WTC11 (cell line): ENCODE measurements around the gene ZC3H7B. TPM values are rescaled to one million over a fixed set of nuclear protein-coding genes. Genes with fewer than 3 reads are reported as not detected.

ENCODE experiments used
- ATAC-seq: fragments of 200-7000 bp; cut with Tn5 transposase; 2 replicates; pipeline ENCODE4 v1.10.0; 2021; ENCODE audit warnings: mild to moderate bottlenecking, moderate library complexity
- CTCF ChIA-PET: fragments of 300-600 bp; sonication (Branson Sonifier 250); formaldehyde crosslinking; loops from one replicate; lab custom pipeline; 2021; ENCODE audit warnings: antibody characterized with exemption; lab: Charles Lee
- POLR2A ChIA-PET: fragments of 350-600 bp; sonication (Branson Sonifier 250); formaldehyde crosslinking; loops from one replicate; lab custom pipeline; 2021; ENCODE audit warnings: antibody characterized with exemption; lab: Charles Lee
- DNase-seq: peaks from one replicate; pipeline ENCODE4 v3.0.0; 2021; ENCODE audit warnings: low spot score
- H3K27ac Mint-ChIP-seq: 2 replicates; pipeline ENCODE4 v1.8.0; 2021; ENCODE audit warnings: mixed read lengths
- H3K27me3 Mint-ChIP-seq: 2 replicates; pipeline ENCODE4 v1.8.0; 2021; ENCODE audit warnings: low read depth, mild to moderate bottlenecking, moderate library complexity, mixed read lengths
- H3K36me3 Mint-ChIP-seq: 2 replicates; pipeline ENCODE4 v1.8.0; 2021; ENCODE audit warnings: mixed read lengths
- H3K4me1 Mint-ChIP-seq: 2 replicates; pipeline ENCODE4 v1.8.0; 2022; ENCODE audit warnings: mixed read lengths
- H3K4me3 Mint-ChIP-seq: 2 replicates; pipeline ENCODE4 v1.8.0; 2021; ENCODE audit warnings: mild to moderate bottlenecking, moderate library complexity, mixed read lengths
- H3K9me3 Mint-ChIP-seq: 2 replicates; pipeline ENCODE4 v1.8.0; 2021; ENCODE audit warnings: mixed read lengths
- AFF4 ChIP-seq: sonication (generic); formaldehyde crosslinking; IDR thresholded peaks from 2 replicates; pipeline ENCODE4 v1.8.1; 2023; ENCODE audit warnings: mild to moderate bottlenecking, missing genetic modification reagents, borderline replicate concordance
- ATF3 ChIP-seq: sonication (generic); formaldehyde crosslinking; conservative IDR thresholded peaks from 2 replicates; pipeline ENCODE4 v1.8.1; 2022; ENCODE audit warnings: mild to moderate bottlenecking, missing genetic modification reagents
- ATF6 ChIP-seq: sonication (generic); formaldehyde crosslinking; IDR thresholded peaks from 2 replicates; pipeline ENCODE4 v1.8.1; 2023; ENCODE audit warnings: mild to moderate bottlenecking, missing genetic modification reagents
- CREB1 ChIP-seq: sonication (generic); formaldehyde crosslinking; IDR thresholded peaks from 2 replicates; pipeline ENCODE4 v1.8.0; 2023; ENCODE audit warnings: mild to moderate bottlenecking, missing genetic modification reagents
- E2F5 ChIP-seq: sonication (generic); formaldehyde crosslinking; IDR thresholded peaks from 2 replicates; pipeline ENCODE4 v1.8.1; 2022; ENCODE audit warnings: mild to moderate bottlenecking, moderate library complexity, missing genetic modification reagents
- ERG ChIP-seq: fragments of 250-450 bp; sonication (Bioruptor Pico); IDR thresholded peaks from 2 replicates; pipeline ENCODE4 v1.8.0; 2021; ENCODE audit warnings: mild to moderate bottlenecking
- FOXP1 ChIP-seq: sonication (generic); formaldehyde crosslinking; IDR thresholded peaks from 2 replicates; pipeline ENCODE4 v1.8.0; 2022; ENCODE audit warnings: missing genetic modification reagents, mild to moderate bottlenecking, moderate library complexity, borderline replicate concordance
- FOXP4 ChIP-seq: sonication (generic); formaldehyde crosslinking; IDR thresholded peaks from 2 replicates; pipeline ENCODE4 v1.8.0; 2022; ENCODE audit warnings: mild to moderate bottlenecking, missing genetic modification reagents
- GABPB1 ChIP-seq: sonication (generic); formaldehyde crosslinking; IDR thresholded peaks from 2 replicates; pipeline ENCODE4 v1.8.1; 2023; ENCODE audit warnings: mild to moderate bottlenecking, missing genetic modification reagents
- HMGA2 ChIP-seq: fragments of 250-450 bp; sonication (Bioruptor Pico); IDR thresholded peaks from 2 replicates; pipeline ENCODE4 v1.4.0; 2021; ENCODE audit warnings: mild to moderate bottlenecking, moderate library complexity
- IRF2 ChIP-seq: sonication (generic); formaldehyde crosslinking; IDR thresholded peaks from 2 replicates; pipeline ENCODE4 v1.8.0; 2022; ENCODE audit warnings: low read depth, missing genetic modification reagents, borderline replicate concordance
- MXD4 ChIP-seq: fragments of 250-450 bp; sonication (Bioruptor Pico); IDR thresholded peaks from 2 replicates; pipeline ENCODE4 v1.8.0; 2021; ENCODE audit warnings: mild to moderate bottlenecking, moderate library complexity, borderline replicate concordance
- NR1H2 ChIP-seq: sonication (generic); formaldehyde crosslinking; IDR thresholded peaks from 2 replicates; pipeline ENCODE4 v1.9.0; 2021; ENCODE audit warnings: mild to moderate bottlenecking, moderate library complexity, missing genetic modification reagents
- SMAD4 ChIP-seq: sonication (generic); formaldehyde crosslinking; IDR thresholded peaks from 2 replicates; pipeline ENCODE4 v1.8.0; 2022; ENCODE audit warnings: mild to moderate bottlenecking, missing genetic modification reagents
- ZBTB43 ChIP-seq: sonication (generic); formaldehyde crosslinking; IDR thresholded peaks from 2 replicates; pipeline ENCODE4 v1.8.1; 2023; ENCODE audit warnings: mild to moderate bottlenecking, missing genetic modification reagents
- ZNF121 ChIP-seq: sonication (generic); formaldehyde crosslinking; IDR thresholded peaks from 2 replicates; pipeline ENCODE4 v1.8.0; 2023; ENCODE audit warnings: missing genetic modification reagents
- ZNF317 ChIP-seq: sonication (generic); formaldehyde crosslinking; IDR thresholded peaks from 2 replicates; pipeline ENCODE4 v1.8.1; 2023; ENCODE audit warnings: low read depth, mild to moderate bottlenecking, moderate library complexity, missing genetic modification reagents, borderline replicate concordance
- total RNA-seq: library from RNA; stranded (reverse); gene quantifications from 3 replicates; pipeline ENCODE4 v1.2.3, GENCODE V29; 2021

ZC3H7B gene
- total RNA-seq, 1 experiment from 2014 or later, result 64.7 TPM

- Mint-ChIP-seq H3K9me3 (no peaks in the 10 kb centered on the region), H3K27ac (no peak overlapping the region; the same call in 1 of the 2 replicates), H3K27me3 (no peaks in the 10 kb centered on the region), H3K4me1 (peaks cover 13% of the 10 kb centered on the region), H3K36me3 (no peaks in the 10 kb centered on the region), H3K4me3 (no peak overlapping the region)
- DNase-seq, result no peak
- TF ChIP-seq ERG (CRISPR knock-in tag) (no peak), ZBTB43 (no peak), HMGA2 (CRISPR knock-in tag) (no peak)
- ChIA-PET CTCF (interaction anchor here (0.8 kb wide), 1 partner anchor 157 kb away, joined by 3 read pairs; no protein-coding TSS in a partner anchor), POLR2A (interaction anchor here (1.3 kb wide), 1 partner anchor 75 kb away, joined by 3 read pairs; no protein-coding TSS in a partner anchor)
- no peak for ATAC-seq
Observed at GRCh38 chr22:41369837-41370236, 68.5 kb downstream of the ZC3H7B start.

GRCh38 chr22:41377846-41378245, 76.5 kb downstream of the ZC3H7B start:
- H3K27ac Mint-ChIP-seq, result no peak overlapping the region
- DNase-seq, result no peak
- ATAC-seq, result no peak
- H3K27me3 Mint-ChIP-seq, result peaks cover 4% of the 10 kb centered on the region
- H3K36me3 Mint-ChIP-seq, result no peaks in the 10 kb centered on the region
- POLR2A ChIA-PET, result interaction anchor here (0.7 kb wide), 1 partner anchor 11 kb away, joined by 7 read pairs; no protein-coding TSS in a partner anchor
- no peak overlapping the region for H3K4me3 Mint-ChIP-seq
- peaks cover 15% of the 10 kb centered on the region for H3K4me1 Mint-ChIP-seq
- no peak for TF ChIP-seq SMAD4 (CRISPR knock-in tag)
- no peaks in the 10 kb centered on the region for H3K9me3 Mint-ChIP-seq
- CTCF ChIA-PET, result interaction anchor here (1.1 to 1.8 kb wide), 2 partner anchors 149 to 158 kb away, joined by 3 to 6 read pairs; no protein-coding TSS in a partner anchor

GRCh38 chr22:41380993-41381328, 79.6 kb downstream of the ZC3H7B start:
- CTCF ChIA-PET, result interaction anchor here (0.7 to 2.5 kb wide), 19 partner anchors 9 to 458 kb away, joined by 3 to 42 read pairs (median 7); partner anchors contain the start of genes ACO2, DESI1, PHF5A and XRCC6
- TF ChIP-seq FOXP4 (no peak), ATF3 (CRISPR knock-in tag) (no peak), AFF4 (CRISPR knock-in tag) (no peak), ATF6 (CRISPR knock-in tag) (no peak), FOXP1 (CRISPR knock-in tag) (peak; percentile 38; the same call in 1 of the 2 replicates), NR1H2 (no peak), SMAD4 (CRISPR knock-in tag) (no peak), GABPB1 (peak; percentile 38; the same call in 1 of the 2 replicates), ZNF317 (no peak), IRF2 (CRISPR knock-in tag) (no peak), ZNF121 (CRISPR knock-in tag) (no peak), CREB1 (no peak), MXD4 (no peak), E2F5 (no peak), ZBTB43 (no peak)

More at GRCh38 chr22:41380993-41381328, 79.6 kb downstream of the ZC3H7B start:
- H3K9me3 Mint-ChIP-seq, result no peaks in the 10 kb centered on the region
- POLR2A ChIA-PET, result interaction anchor here (0.5 to 3.7 kb wide), 13 partner anchors 16 to 430 kb away, joined by 3 to 24 read pairs (median 5); partner anchors contain the start of genes ACO2, PHF5A, PMM1 and POLR3H
- DNase-seq (no peak), ATAC-seq (no peak)
- no peaks in the 10 kb centered on the region for H3K36me3 Mint-ChIP-seq
- peak overlapping the region; percentile 69 for H3K4me3 Mint-ChIP-seq
- peak overlapping the region; percentile 89; the same call in 1 of the 2 replicates for H3K27ac Mint-ChIP-seq
- H3K4me1 Mint-ChIP-seq, result peaks cover 21% of the 10 kb centered on the region
- peaks cover 4% of the 10 kb centered on the region for H3K27me3 Mint-ChIP-seq
